ENCODE data around the gene PBX1.
"Not testable (repeated sequence)": the region's sequence is repeated elsewhere in the genome, so short reads cannot be mapped to it uniquely, and the experiment has no call there.

The PBX1 gene

GRCh38 chr1:164645921-164646320, 86.9 kb downstream of the PBX1 start:
- DNase-seq = no peak

- no peak for DNase-seq
Measured at GRCh38 chr1:164647211-164647610, 88.2 kb downstream of the PBX1 start.

- no peak for DNase-seq
Measured at GRCh38 chr1:164648636-164649035, 89.7 kb downstream of the PBX1 start.

- no peak for DNase-seq
Measured at GRCh38 chr1:164649146-164649545, 90.2 kb downstream of the PBX1 start.

- DNase-seq = no peak
Measured at GRCh38 chr1:164650531-164650930, 91.5 kb downstream of the PBX1 start.

- no peak for DNase-seq
Measured at GRCh38 chr1:164651351-164651951, 92.5 kb downstream of the PBX1 start.

GRCh38 chr1:164652969-164653368, 94.0 kb downstream of the PBX1 start:
- DNase-seq = not testable (repeated sequence)

GRCh38 chr1:164653705-164654104, 94.7 kb downstream of the PBX1 start:
- DNase-seq = no peak

GRCh38 chr1:164654200-164654599, 95.2 kb downstream of the PBX1 start:
- no peak for DNase-seq

GRCh38 chr1:164658864-164659263, 99.9 kb downstream of the PBX1 start:
- no peak for DNase-seq

GRCh38 chr1:164659621-164660411, 100.8 kb downstream of the PBX1 start:
- DNase-seq = no peak

- DNase-seq = no peak
Measured at GRCh38 chr1:164660412-164660772, 101.4 kb downstream of the PBX1 start.

GRCh38 chr1:164660775-164661174, 101.8 kb downstream of the PBX1 start:
- no peak for DNase-seq

- DNase-seq = no peak
Measured at GRCh38 chr1:164662462-164662861, 103.5 kb downstream of the PBX1 start.

- no peak for DNase-seq
Measured at GRCh38 chr1:164662955-164663354, 104.0 kb downstream of the PBX1 start.

- DNase-seq = no peak
Measured at GRCh38 chr1:164664127-164664526, 105.1 kb downstream of the PBX1 start.

GRCh38 chr1:164667001-164667400, 108.0 kb downstream of the PBX1 start:
- no peak for DNase-seq

- DNase-seq = no peak
Measured at GRCh38 chr1:164667600-164667999, 108.6 kb downstream of the PBX1 start.

- DNase-seq = no peak
Measured at GRCh38 chr1:164668491-164669400, 109.8 kb downstream of the PBX1 start.

- DNase-seq = no peak
Measured at GRCh38 chr1:164670026-164670425, 111.0 kb downstream of the PBX1 start.

- DNase-seq = no peak
Measured at GRCh38 chr1:164670786-164671185, 111.8 kb downstream of the PBX1 start.

GRCh38 chr1:164671323-164671965, 112.5 kb downstream of the PBX1 start:
- no peak for DNase-seq

GRCh38 chr1:164671966-164672571, 113.1 kb downstream of the PBX1 start:
- DNase-seq = no peak

Data from femur (tissue), 1 donor.